Measurements from ENCODE around the gene PLXNB2.

DNA sequence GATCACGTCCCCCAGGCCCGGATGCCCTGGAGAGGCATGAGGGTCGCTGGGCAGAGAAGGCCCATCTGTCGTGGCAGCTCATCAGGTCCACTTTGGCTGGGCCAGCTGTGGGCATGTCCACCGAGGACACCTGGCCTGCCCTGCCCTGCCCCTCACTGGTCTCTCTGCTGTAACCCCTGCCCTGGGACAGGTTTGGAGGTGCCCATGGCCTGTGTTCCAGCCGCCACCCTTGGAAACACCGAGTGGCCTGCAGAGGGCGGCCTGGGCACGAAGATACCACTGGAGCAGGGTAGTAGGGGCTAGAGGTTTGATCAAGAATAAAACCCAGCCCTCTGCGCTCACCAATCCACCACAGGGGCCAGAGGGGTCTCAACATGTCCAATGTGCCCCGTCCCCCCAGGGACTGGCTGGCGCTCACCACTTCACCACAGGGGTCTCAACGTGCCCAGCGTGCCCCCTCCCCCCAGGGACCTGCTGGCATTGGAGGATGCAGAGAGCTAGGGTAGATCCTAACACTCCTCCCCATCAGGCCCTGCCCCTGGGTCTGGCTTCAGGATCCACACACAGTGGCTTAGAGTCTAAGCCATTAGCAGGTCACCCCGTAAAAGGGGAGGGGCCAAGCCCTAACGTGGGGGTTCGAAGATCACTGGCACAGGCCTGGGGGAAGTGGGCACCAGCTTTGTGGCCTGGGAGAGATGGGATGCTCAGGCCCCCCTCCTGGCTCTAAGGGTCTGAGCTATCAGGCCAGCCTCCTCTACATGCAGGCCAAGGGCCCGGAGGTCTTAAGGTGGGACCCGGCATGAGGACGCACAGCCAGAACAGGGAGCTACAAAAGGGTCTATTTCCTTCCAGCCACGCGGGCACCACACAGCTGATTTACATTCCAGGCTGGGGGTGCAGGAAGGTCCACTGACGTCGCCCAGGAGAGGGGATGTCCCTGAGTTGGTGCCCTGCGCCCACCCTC is 55.1 kb downstream of the PLXNB2 start:
- TF ChIP-seq, protein P1, sequence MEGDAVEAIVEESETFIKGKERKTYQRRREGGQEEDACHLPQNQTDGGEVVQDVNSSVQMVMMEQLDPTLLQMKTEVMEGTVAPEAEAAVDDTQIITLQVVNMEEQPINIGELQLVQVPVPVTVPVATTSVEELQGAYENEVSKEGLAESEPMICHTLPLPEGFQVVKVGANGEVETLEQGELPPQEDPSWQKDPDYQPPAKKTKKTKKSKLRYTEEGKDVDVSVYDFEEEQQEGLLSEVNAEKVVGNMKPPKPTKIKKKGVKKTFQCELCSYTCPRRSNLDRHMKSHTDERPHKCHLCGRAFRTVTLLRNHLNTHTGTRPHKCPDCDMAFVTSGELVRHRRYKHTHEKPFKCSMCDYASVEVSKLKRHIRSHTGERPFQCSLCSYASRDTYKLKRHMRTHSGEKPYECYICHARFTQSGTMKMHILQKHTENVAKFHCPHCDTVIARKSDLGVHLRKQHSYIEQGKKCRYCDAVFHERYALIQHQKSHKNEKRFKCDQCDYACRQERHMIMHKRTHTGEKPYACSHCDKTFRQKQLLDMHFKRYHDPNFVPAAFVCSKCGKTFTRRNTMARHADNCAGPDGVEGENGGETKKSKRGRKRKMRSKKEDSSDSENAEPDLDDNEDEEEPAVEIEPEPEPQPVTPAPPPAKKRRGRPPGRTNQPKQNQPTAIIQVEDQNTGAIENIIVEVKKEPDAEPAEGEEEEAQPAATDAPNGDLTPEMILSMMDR (IDR thresholded peaks at IDR 0.05), result peak; percentile 63 to 80 (median 70)
- TF ChIP-seq POLR2A (IDR thresholded peaks at IDR 0.05), result no peak
